IgD-negative memory B cell (primary cell): Measurements from ENCODE around the gene CHRND. TPM values are rescaled to one million over a fixed set of nuclear protein-coding genes. Genes with fewer than 3 reads are reported as not detected.
A peak's percentile ranks its signal among the peaks of the same experiment; 100 is the strongest.

Source experiments
- H3K27ac Mint-ChIP-seq, 3 donors: one replicate each; pipeline ENCODE4 v1.8.0; 2020 to 2022; ENCODE audit warnings: mild to moderate bottlenecking in 3 of 3, mixed read lengths in 3 of 3, moderate library complexity in 1 of 3
- H3K27me3 Mint-ChIP-seq: one replicate; pipeline ENCODE4 v1.8.0; 2021; ENCODE audit warnings: mixed read lengths
- H3K36me3 Mint-ChIP-seq: one replicate; pipeline ENCODE4 v1.8.0; 2020; ENCODE audit warnings: mild to moderate bottlenecking, mixed read lengths
- H3K4me1 Mint-ChIP-seq, 3 donors: one replicate each; pipeline ENCODE4 v1.8.0; 2020 to 2022; ENCODE audit warnings: mixed read lengths in 3 of 3, mild to moderate bottlenecking in 1 of 3
- H3K4me3 Mint-ChIP-seq, 4 donors: one replicate each; pipeline ENCODE4 v1.8.0; 2020 to 2022; ENCODE audit warnings: mild to moderate bottlenecking in 4 of 4, mixed read lengths in 4 of 4, moderate library complexity in 3 of 4
- H3K9me3 Mint-ChIP-seq, 3 donors: one replicate each; pipeline ENCODE4 v1.8.0; 2020 to 2021; ENCODE audit warnings: mixed read lengths in 3 of 3, mild to moderate bottlenecking in 1 of 3
- polyA plus RNA-seq: library from polyadenylated mRNA; unstranded; fragments of 300-500 nt; fragmentation: Illumina TruSeq; gene quantifications from one replicate; pipeline ENCODE4 v1.2.3, GENCODE V29; 2021

The CHRND gene
- polyA plus RNA-seq, 1 donor from 2014 or later: not detected

GRCh38 chr2:232484628-232485347 lies 41.2 kb upstream of the CHRND start:
- peak overlapping the region in 2 of 4 donors; percentile 23 to 45 for H3K4me3 Mint-ChIP-seq
- peak overlapping the region in 1 of 3 donors; percentile 31 for H3K27ac Mint-ChIP-seq
- peaks cover 1% of the 10 kb centered on the region for H3K36me3 Mint-ChIP-seq
- H3K9me3 Mint-ChIP-seq: no peaks in the 10 kb centered on the region
- peaks cover 28% of the 10 kb centered on the region for H3K27me3 Mint-ChIP-seq
- H3K4me1 Mint-ChIP-seq: peaks cover 0 to 6% (median 3%) of the 10 kb centered on the region in 3 donors

GRCh38 chr2:232485348-232485756 lies 40.6 kb upstream of the CHRND start:
- Mint-ChIP-seq H3K27me3 (peaks cover 28% of the 10 kb centered on the region), H3K27ac (peak overlapping the region in 1 of 3 donors; percentile 39), H3K9me3 (no peaks in the 10 kb centered on the region), H3K4me3 (peak overlapping the region in 1 of 4 donors; percentile 22), H3K4me1 (peaks cover 0 to 6% (median 3%) of the 10 kb centered on the region in 3 donors), H3K36me3 (peaks cover 1% of the 10 kb centered on the region)

DNA sequence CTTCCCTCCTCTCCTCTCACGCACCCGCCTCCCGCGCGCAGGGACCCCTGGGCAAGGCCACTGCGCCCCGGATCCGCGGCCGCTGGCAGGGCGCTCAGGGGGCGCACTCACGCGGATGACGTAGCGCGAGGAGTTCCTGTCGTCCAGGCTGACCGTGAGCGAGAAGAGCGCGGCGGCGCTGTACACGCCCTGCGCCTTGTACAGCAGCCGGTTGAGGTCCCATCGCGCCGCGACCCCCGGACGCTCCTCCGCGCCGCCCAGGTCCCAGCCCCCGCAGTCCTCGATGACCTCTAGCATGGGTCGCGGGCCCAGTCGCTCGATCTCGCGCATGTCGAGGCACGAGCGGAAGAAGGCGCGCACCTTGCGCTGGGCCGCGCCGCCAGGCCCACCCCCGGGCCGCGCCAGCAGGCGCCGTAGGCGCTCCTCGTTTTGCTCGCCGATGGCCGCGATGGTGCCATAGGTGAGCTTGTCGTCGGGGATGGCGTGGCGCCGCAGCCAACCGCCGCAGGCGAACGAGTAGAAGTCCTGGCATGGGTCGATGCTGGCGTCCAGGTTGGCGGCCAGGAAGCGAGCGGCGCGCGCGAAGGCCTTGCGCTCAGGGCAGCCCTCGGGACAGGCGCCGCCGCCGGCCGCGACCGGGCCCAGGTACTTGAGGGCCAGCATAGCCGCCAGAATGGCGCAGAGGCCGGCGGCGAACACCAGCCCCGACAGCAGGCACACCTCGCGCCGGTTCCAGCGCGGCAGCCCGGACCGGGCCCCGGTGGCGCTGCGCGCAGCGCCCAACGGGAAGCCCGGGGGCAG lies 40.0 kb upstream of the CHRND start:
- H3K27ac Mint-ChIP-seq: no peak overlapping the region
- H3K27me3 Mint-ChIP-seq: peaks cover 28% of the 10 kb centered on the region
- H3K9me3 Mint-ChIP-seq: no peaks in the 10 kb centered on the region
- H3K36me3 Mint-ChIP-seq: peaks cover 1% of the 10 kb centered on the region
- no peak overlapping the region for H3K4me3 Mint-ChIP-seq
- peaks cover 0 to 6% (median 3%) of the 10 kb centered on the region in 3 donors for H3K4me1 Mint-ChIP-seq

GRCh38 chr2:232486558-232487384 lies 39.2 kb upstream of the CHRND start:
- H3K27me3 Mint-ChIP-seq: peaks cover 31% of the 10 kb centered on the region

DNA sequence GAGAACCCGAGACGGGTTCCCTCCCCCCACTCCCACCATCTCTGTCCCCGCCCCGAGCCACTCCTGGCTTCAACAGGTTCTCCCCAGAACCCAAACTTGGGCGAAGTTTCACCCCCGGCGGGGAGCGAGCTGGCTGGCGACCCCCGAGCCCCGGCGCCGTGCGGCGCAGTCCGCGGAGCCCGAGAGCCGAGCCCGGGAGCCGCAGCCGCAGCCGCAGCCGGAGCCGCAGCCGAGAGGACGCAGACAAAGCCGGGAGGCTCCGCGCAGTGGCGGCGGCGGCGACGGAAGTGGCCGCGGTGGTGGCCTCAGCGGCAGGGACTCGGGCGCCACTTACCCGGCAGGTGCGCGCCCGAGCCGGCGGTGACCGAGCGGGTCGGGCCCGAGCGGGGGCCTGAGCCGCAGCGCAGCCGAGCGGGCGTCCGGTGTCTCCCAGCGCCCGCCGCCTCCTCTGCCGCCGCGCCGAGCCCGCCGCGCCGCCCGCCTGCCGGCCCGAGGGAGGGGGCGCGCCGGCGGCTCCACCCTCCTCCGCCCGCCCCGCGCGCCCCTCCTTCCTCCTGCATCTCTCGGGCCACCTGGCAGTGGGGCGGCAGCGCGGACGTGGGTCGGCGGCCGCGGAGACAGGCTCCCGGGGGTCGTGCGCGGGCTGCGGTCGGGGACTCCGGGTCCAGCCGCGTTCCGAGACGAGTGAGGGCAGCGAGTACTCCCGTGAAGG lies 38.4 kb upstream of the CHRND start, which contains the start of gene ECEL1:
Gene ECEL1 (minus strand): TSS at position 450 of the 712 bp plus-strand sequence. CDS start 1,181 bp downstream, outside the sequence.
- peaks cover 31% of the 10 kb centered on the region for H3K27me3 Mint-ChIP-seq
- H3K36me3 Mint-ChIP-seq: peaks cover 1% of the 10 kb centered on the region
- peaks cover 0 to 6% (median 3%) of the 10 kb centered on the region in 3 donors for H3K4me1 Mint-ChIP-seq
- no peak within 1 kb of the TSS for H3K27ac Mint-ChIP-seq
- H3K9me3 Mint-ChIP-seq: no peaks in the 10 kb centered on the region
- H3K4me3 Mint-ChIP-seq: peak within 1 kb of the TSS in 2 of 4 donors; percentile 64 to 74

More at GRCh38 chr2:232486558-232487384, 39.2 kb upstream of the CHRND start:
- no peaks in the 10 kb centered on the region for H3K9me3 Mint-ChIP-seq
- no peak overlapping the region for H3K27ac Mint-ChIP-seq
- peaks cover 0 to 6% (median 3%) of the 10 kb centered on the region in 3 donors for H3K4me1 Mint-ChIP-seq
- peak overlapping the region in 1 of 4 donors; percentile 64 for H3K4me3 Mint-ChIP-seq
- H3K36me3 Mint-ChIP-seq: peaks cover 1% of the 10 kb centered on the region

GRCh38 chr2:232488097-232488711 lies 37.8 kb upstream of the CHRND start:
- Mint-ChIP-seq H3K36me3 (no peaks in the 10 kb centered on the region), H3K4me1 (peaks cover 0 to 6% (median 3%) of the 10 kb centered on the region in 3 donors), H3K4me3 (peak overlapping the region in 2 of 4 donors; percentile 21 to 74), H3K9me3 (no peaks in the 10 kb centered on the region), H3K27me3 (peaks cover 31% of the 10 kb centered on the region), H3K27ac (no peak overlapping the region)

DNA sequence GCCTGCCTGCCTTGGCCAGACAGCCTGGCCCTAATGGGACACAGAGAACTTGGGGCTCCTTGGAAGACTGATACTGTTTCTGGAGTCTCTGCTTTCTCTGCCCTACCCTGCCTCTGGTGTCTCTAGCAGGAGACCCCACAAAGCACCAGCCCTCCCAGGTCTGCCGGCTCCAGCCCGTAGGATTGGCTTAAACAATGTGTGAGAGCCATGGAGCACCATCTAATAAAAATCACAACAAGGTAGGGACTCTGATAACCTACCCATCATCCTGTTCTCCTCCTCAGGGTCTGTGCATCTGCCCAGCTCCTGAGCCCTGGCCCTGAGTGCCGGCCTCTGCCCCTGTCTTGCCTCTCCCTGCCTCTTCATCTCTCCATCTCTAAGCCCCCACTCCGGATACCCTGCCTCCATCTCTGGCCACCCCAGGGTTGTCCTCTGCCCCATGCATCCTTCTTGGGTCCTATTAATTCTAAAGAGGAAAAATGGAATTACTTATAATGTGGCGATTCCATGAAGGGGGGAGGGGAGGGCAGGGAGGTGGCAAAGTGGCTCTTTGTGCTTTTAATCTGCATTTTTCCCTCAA lies 37.1 kb upstream of the CHRND start:
- no peak overlapping the region for H3K27ac Mint-ChIP-seq
- H3K27me3 Mint-ChIP-seq: peaks cover 31% of the 10 kb centered on the region
- peak overlapping the region in 2 of 4 donors; percentile 25 to 74 for H3K4me3 Mint-ChIP-seq
- peaks cover 0 to 6% (median 3%) of the 10 kb centered on the region in 3 donors for H3K4me1 Mint-ChIP-seq
- H3K36me3 Mint-ChIP-seq: no peaks in the 10 kb centered on the region
- no peaks in the 10 kb centered on the region for H3K9me3 Mint-ChIP-seq

DNA sequence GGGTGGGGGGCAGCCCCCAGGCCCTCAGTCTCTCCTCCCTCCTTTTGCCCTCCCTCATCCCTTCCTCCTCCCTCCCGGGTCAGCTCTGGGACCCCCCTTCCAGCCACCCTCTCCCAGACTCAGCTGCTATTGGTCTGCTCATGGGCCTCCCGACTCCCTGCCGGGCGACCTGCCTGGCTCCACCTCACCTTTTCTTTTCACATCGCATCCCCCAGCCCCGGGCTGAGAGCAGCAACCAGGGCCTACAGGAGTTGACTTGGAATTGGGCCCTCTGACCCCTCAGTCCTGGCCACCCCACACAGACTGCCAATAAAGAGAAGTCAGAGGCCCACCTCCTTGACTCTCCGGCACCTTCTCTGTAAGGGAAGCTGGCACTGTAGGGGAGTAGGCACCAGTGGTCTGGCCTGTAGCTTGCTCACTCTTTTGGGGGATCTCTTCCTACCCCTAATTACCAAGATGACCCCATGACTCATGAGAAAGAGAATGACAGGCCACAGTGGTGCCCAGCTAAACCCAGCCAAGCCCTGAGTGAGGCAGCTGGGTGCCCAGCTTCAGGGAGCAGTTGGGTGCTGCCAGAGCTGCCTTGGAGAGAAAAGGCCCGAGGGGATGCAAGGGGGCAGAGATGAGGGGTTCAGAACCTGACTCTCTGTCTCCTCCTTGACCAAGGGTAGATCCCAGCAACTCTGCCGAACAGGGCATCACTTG lies 36.3 kb upstream of the CHRND start:
- H3K9me3 Mint-ChIP-seq: no peaks in the 10 kb centered on the region
- peak overlapping the region in 1 of 4 donors; percentile 81 for H3K4me3 Mint-ChIP-seq
- peaks cover 27% of the 10 kb centered on the region for H3K27me3 Mint-ChIP-seq

DNA sequence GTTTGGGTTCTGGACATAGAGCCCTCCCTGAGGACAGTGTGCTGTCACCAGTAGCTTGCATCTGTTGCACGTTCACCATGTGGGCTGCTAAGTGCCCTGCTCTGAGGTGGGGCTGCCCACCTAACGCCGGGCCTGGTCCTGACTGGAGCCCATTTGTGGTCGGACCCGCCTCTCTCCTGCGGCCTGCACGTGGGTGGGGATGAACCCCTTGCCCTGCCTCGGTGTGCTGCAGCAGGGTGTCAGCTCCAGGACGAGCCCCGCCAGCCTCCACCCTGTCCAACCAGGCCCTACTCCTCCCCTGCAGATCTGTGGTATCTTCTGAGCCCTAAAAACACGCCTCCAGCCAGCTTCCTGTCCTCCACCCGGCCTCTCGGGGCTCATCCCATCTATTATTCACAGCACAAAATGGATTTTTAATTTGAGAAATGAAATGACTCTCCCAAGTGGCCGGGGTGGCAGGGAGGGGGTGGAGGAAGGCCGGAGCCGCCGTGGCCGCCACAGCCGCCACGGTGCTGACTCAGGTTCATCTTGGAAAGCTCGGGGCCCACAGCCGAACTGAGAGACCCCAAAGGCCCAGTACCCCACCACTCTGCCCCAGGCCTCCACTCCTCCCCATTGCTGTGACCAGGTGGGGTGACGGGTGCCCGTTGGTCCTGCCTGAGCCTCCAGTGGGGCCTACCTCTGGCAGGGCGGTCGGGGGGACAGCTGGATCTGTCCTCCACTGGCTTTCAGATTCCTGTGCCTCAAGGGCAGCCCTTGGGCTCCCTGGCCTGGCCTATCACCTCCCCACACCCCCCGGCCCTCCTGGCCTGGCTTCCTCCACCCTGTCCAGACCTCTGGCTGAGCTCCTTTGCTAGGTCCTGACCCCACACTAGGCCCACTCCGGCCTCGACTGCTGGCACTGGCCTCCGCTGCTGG lies 35.5 kb upstream of the CHRND start:
- Mint-ChIP-seq H3K9me3 (no peaks in the 10 kb centered on the region), H3K4me3 (no peak overlapping the region), H3K4me1 (peaks cover 0 to 6% (median 2%) of the 10 kb centered on the region in 3 donors), H3K27ac (peak overlapping the region in 1 of 3 donors; percentile 71), H3K36me3 (no peaks in the 10 kb centered on the region), H3K27me3 (peaks cover 21% of the 10 kb centered on the region)

More for the DNA sequence above, 36.3 kb upstream of the CHRND start:
- no peaks in the 10 kb centered on the region for H3K36me3 Mint-ChIP-seq
- H3K27ac Mint-ChIP-seq: no peak overlapping the region
- peaks cover 0 to 6% (median 3%) of the 10 kb centered on the region in 3 donors for H3K4me1 Mint-ChIP-seq

- Mint-ChIP-seq H3K27me3 (peaks cover 20% of the 10 kb centered on the region), H3K27ac (no peak overlapping the region), H3K4me1 (peaks cover 0 to 6% (median 2%) of the 10 kb centered on the region in 3 donors), H3K9me3 (no peaks in the 10 kb centered on the region), H3K4me3 (no peak overlapping the region), H3K36me3 (no peaks in the 10 kb centered on the region)
Observed at GRCh38 chr2:232491139-232491780, 34.7 kb upstream of the CHRND start.

DNA sequence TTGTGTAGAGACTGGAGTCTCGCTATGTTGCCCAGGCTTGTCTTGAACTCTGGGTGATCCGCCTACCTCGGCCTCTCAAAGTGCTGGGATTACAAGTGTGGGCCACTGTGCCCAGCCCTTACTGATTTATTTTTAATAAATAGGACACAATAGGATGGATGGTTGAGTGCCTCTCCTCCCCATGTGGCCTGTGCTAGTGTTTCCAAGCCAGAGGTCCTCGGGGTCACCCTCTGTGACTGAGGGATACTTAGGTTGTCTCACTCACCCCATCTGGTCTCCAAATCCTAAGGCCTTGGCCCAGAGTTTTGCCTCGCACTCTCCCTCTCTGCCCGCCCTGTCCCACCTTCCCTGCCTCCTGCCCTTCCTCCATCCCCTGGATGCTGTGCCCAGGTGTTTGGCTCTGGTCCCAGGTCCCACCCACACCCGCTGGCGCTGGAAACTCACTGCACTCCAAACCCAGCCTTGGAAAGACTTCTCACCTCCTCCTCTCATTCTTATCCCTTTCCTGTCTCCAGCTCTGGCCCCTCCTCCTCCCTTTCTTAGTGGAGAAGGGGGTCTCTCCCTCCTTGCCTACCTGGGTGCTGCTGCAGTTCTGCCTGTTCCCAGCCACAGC lies 33.6 kb upstream of the CHRND start:
- no peaks in the 10 kb centered on the region for H3K36me3 Mint-ChIP-seq
- peaks cover 15% of the 10 kb centered on the region for H3K27me3 Mint-ChIP-seq
- no peak overlapping the region for H3K27ac Mint-ChIP-seq
- peaks cover 0 to 6% (median 0%) of the 10 kb centered on the region in 3 donors for H3K4me1 Mint-ChIP-seq
- no peak overlapping the region for H3K4me3 Mint-ChIP-seq
- H3K9me3 Mint-ChIP-seq: no peaks in the 10 kb centered on the region
